Activated CD8-positive, alpha-beta memory T cell treated with anti-CD3 and anti-CD28 coated beads, Interleukin-2, amount 50 U/mL, for 24 hours (primary cell): ENCODE results near the gene TMEM204.
"Not testable (repeated sequence)": the region's sequence is repeated elsewhere in the genome, so short reads cannot be mapped to it uniquely, and the experiment has no call there.

ENCODE experiments used
- DNase-seq: peaks from one replicate; pipeline ENCODE4 v3.0.0-alpha.2; 2020; ENCODE audit errors: extremely low read depth

The TMEM204 gene

GRCh38 chr16:1595511-1595910 is 62.0 kb downstream of the TMEM204 start:
- not testable (repeated sequence) for DNase-seq

- DNase-seq: no peak
Measured at GRCh38 chr16:1596516-1596915, 63.0 kb downstream of the TMEM204 start.

GRCh38 chr16:1597154-1597553 is 63.7 kb downstream of the TMEM204 start:
- no peak for DNase-seq

GRCh38 chr16:1601031-1601430 is 67.6 kb downstream of the TMEM204 start:
- DNase-seq: no peak

- no peak for DNase-seq
Measured at GRCh38 chr16:1601489-1601888, 68.0 kb downstream of the TMEM204 start.

GRCh38 chr16:1602285-1602684 is 68.8 kb downstream of the TMEM204 start:
- DNase-seq: no peak
